K562 (cell line): Measurements from ENCODE around the gene OGFR. TPM values are rescaled to one million over a fixed set of nuclear protein-coding genes. Genes with fewer than 3 reads are reported as not detected.
A peak's percentile ranks its signal among the peaks of the same experiment; 100 is the strongest.

Experiments
- C11orf30 ChIP-seq: fragments of 450-650 bp; IDR thresholded peaks from 2 replicates; pipeline ENCODE4 v1.6.1; 2016; ENCODE audit warnings: low read depth, mild to moderate bottlenecking
- CXXC5 ChIP-seq: fragments of 250-450 bp; sonication (Bioruptor Pico); IDR thresholded peaks from 2 replicates; pipeline ENCODE4 v1.8.0; 2022; ENCODE audit warnings: inconsistent platforms, mild to moderate bottlenecking, moderate library complexity
- FOXP1 ChIP-seq: sonication (generic); formaldehyde crosslinking; IDR thresholded peaks from 2 replicates; pipeline ENCODE4 v1.8.0; 2022; ENCODE audit warnings: mild to moderate bottlenecking, missing genetic modification reagents
- HOMEZ ChIP-seq: fragments of 250-450 bp; sonication (Bioruptor Pico); IDR thresholded peaks from 2 replicates; pipeline ENCODE4 v1.4.0; 2020; ENCODE audit warnings: mild to moderate bottlenecking, moderate library complexity
- KAT2B ChIP-seq: IDR thresholded peaks from one replicate; pipeline ENCODE4 v1.6.1; 2012; ENCODE audit warnings: low read depth, mild to moderate bottlenecking, control low read depth, inconsistent platforms, low read length, moderate library complexity
- NBN ChIP-seq: fragments of 450-650 bp; IDR thresholded peaks from 2 replicates; pipeline ENCODE4 v1.6.1; 2016; ENCODE audit warnings: low read depth, mild to moderate bottlenecking
- NCOA1 ChIP-seq: fragments of 450-650 bp; IDR thresholded peaks from 2 replicates; pipeline ENCODE4 v1.6.1; 2016; ENCODE audit warnings: low read depth
- PPARD ChIP-seq: fragments of 250-450 bp; sonication (Bioruptor Pico); IDR thresholded peaks from 2 replicates; pipeline ENCODE4 v1.8.0; 2022; ENCODE audit warnings: inconsistent platforms, mild to moderate bottlenecking, moderate library complexity
- TAF7 ChIP-seq: fragments of 450-650 bp; IDR thresholded peaks from 2 replicates; pipeline ENCODE4 v1.6.1; 2016; ENCODE audit warnings: missing genetic modification characterization, missing compliant biosample characterization
- USF2 ChIP-seq: sonication (generic); formaldehyde crosslinking; IDR thresholded peaks from 2 replicates; pipeline ENCODE4 v1.5.0; 2020; ENCODE audit warnings: missing genetic modification reagents
- ZC3H8 ChIP-seq: fragments of 450-650 bp; IDR thresholded peaks from 2 replicates; pipeline ENCODE4 v1.6.1; 2017
- ZNF384 ChIP-seq: IDR thresholded peaks from 2 replicates; pipeline ENCODE4 v1.6.1; 2012; ENCODE audit warnings: low read depth, low read length, improper control_type of control experiment
- ZNF436 ChIP-seq: fragments of 250-450, 450-650 bp; sonication (Bioruptor Pico); formaldehyde crosslinking; IDR thresholded peaks from 2 replicates; pipeline ENCODE4 v1.7.0; 2020; ENCODE audit warnings: mild to moderate bottlenecking
- ZNF764 ChIP-seq: fragments of 250-450 bp; sonication (Bioruptor Pico); IDR thresholded peaks from 2 replicates; pipeline ENCODE4 v1.4.0; 2020; ENCODE audit warnings: low read depth, mild to moderate bottlenecking, moderate library complexity
- polyA plus RNA-seq, 8 experiments: library from polyadenylated mRNA; depleted of rRNA in 4 of 8; stranded (reverse) in 5 of 8; unstranded in 3 of 8; fragments of >200 nt; fragmentation: Nextera tagmentation in 2 of 8; fragmentation: Illumina TruSeq in 1 of 8; extraction: Ambion mirVana in 2 of 8; extraction: Trizol in 1 of 8; gene quantifications; 2 replicates each; pipeline versions ENCODE4 v1.2.1 to v1.2.3, GENCODE V29; 2011 to 2014; ENCODE audit warnings: inconsistent platforms in 1 of 8, missing spikeins in 1 of 8
- total RNA-seq, 7 experiments: library from RNA; depleted of rRNA in 6 of 7; stranded (reverse); fragments of >200 nt in 6 of 7; fragmentation: Illumina TruSeq in 2 of 7; extraction: Trizol in 2 of 7; gene quantifications; 2 replicates each; pipeline versions ENCODE4 v1.2.1 to v1.2.3, GENCODE V29; 2011 to 2021; ENCODE audit warnings: low replicate concordance in 1 of 7
- TF ChIP-seq, protein P1 (sequence below): fragments of 450-650 bp; IDR thresholded peaks from 2 replicates; pipeline ENCODE4 v1.7.0; 2016; ENCODE audit warnings: borderline replicate concordance
- TF ChIP-seq, protein P2 (sequence below): sonication (generic); formaldehyde crosslinking; IDR thresholded peaks from 2 replicates; pipeline ENCODE4 v1.8.0; 2023; ENCODE audit warnings: missing genetic modification reagents, mild to moderate bottlenecking, borderline replicate concordance
- TF ChIP-seq, protein P3 (sequence below): fragments of 450-650 bp; conservative IDR thresholded peaks from 2 replicates; pipeline ENCODE4 v1.6.1; 2016; ENCODE audit warnings: missing genetic modification characterization, low read depth, mild to moderate bottlenecking, control low read depth, missing compliant biosample characterization

The OGFR gene
- total and polyA plus RNA-seq, 9 of the 15 experiments (the other 6 are each of a cell fraction or from before 2014, with no cell fraction given): 0.39 to 56.3 (median 17.5) TPM

GRCh38 chr20:62794007-62794724, 10.5 kb upstream of the OGFR start (continued):
- TF ChIP-seq, protein P1, sequence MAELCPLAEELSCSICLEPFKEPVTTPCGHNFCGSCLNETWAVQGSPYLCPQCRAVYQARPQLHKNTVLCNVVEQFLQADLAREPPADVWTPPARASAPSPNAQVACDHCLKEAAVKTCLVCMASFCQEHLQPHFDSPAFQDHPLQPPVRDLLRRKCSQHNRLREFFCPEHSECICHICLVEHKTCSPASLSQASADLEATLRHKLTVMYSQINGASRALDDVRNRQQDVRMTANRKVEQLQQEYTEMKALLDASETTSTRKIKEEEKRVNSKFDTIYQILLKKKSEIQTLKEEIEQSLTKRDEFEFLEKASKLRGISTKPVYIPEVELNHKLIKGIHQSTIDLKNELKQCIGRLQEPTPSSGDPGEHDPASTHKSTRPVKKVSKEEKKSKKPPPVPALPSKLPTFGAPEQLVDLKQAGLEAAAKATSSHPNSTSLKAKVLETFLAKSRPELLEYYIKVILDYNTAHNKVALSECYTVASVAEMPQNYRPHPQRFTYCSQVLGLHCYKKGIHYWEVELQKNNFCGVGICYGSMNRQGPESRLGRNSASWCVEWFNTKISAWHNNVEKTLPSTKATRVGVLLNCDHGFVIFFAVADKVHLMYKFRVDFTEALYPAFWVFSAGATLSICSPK: no peak
- TF ChIP-seq ZNF384: no peak
- no peak for TF ChIP-seq ZNF436 (CRISPR knock-in tag)
- 0 out of 2 replicates have a peak, but pooled peaks have one; percentile 52 for TF ChIP-seq TAF7 (tag)
- no peak for TF ChIP-seq PPARD (CRISPR knock-in tag)
- TF ChIP-seq, protein P2, sequence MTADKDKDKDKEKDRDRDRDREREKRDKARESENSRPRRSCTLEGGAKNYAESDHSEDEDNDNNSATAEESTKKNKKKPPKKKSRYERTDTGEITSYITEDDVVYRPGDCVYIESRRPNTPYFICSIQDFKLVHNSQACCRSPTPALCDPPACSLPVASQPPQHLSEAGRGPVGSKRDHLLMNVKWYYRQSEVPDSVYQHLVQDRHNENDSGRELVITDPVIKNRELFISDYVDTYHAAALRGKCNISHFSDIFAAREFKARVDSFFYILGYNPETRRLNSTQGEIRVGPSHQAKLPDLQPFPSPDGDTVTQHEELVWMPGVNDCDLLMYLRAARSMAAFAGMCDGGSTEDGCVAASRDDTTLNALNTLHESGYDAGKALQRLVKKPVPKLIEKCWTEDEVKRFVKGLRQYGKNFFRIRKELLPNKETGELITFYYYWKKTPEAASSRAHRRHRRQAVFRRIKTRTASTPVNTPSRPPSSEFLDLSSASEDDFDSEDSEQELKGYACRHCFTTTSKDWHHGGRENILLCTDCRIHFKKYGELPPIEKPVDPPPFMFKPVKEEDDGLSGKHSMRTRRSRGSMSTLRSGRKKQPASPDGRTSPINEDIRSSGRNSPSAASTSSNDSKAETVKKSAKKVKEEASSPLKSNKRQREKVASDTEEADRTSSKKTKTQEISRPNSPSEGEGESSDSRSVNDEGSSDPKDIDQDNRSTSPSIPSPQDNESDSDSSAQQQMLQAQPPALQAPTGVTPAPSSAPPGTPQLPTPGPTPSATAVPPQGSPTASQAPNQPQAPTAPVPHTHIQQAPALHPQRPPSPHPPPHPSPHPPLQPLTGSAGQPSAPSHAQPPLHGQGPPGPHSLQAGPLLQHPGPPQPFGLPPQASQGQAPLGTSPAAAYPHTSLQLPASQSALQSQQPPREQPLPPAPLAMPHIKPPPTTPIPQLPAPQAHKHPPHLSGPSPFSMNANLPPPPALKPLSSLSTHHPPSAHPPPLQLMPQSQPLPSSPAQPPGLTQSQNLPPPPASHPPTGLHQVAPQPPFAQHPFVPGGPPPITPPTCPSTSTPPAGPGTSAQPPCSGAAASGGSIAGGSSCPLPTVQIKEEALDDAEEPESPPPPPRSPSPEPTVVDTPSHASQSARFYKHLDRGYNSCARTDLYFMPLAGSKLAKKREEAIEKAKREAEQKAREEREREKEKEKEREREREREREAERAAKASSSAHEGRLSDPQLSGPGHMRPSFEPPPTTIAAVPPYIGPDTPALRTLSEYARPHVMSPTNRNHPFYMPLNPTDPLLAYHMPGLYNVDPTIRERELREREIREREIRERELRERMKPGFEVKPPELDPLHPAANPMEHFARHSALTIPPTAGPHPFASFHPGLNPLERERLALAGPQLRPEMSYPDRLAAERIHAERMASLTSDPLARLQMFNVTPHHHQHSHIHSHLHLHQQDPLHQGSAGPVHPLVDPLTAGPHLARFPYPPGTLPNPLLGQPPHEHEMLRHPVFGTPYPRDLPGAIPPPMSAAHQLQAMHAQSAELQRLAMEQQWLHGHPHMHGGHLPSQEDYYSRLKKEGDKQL (CRISPR knock-in tag): no peak
- TF ChIP-seq ZNF764 (CRISPR knock-in tag): no peak
- TF ChIP-seq CXXC5 (CRISPR knock-in tag): peak; percentile 72
- no peak for TF ChIP-seq HOMEZ
- TF ChIP-seq NCOA1: no peak
- no peak for TF ChIP-seq NBN
- TF ChIP-seq USF2: no peak
- no peak for TF ChIP-seq KAT2B
- no peak for TF ChIP-seq FOXP1 (CRISPR knock-in tag)
- TF ChIP-seq, protein P3, sequence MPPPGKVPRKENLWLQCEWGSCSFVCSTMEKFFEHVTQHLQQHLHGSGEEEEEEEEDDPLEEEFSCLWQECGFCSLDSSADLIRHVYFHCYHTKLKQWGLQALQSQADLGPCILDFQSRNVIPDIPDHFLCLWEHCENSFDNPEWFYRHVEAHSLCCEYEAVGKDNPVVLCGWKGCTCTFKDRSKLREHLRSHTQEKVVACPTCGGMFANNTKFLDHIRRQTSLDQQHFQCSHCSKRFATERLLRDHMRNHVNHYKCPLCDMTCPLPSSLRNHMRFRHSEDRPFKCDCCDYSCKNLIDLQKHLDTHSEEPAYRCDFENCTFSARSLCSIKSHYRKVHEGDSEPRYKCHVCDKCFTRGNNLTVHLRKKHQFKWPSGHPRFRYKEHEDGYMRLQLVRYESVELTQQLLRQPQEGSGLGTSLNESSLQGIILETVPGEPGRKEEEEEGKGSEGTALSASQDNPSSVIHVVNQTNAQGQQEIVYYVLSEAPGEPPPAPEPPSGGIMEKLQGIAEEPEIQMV (tag): no peak
- no peak for TF ChIP-seq ZC3H8
- no peak for TF ChIP-seq C11orf30
